HUES48 (cell line): Measurements from ENCODE around the gene ENTREP3.

Experiments
- H3K27ac ChIP-seq: one replicate; pipeline ENCODE4 v1.7.0; 2013; ENCODE audit warnings: low read depth, low read length, inconsistent platforms
- H3K27me3 ChIP-seq: 2 replicates; pipeline ENCODE4 v1.6.1; 2013; ENCODE audit warnings: mild to moderate bottlenecking, low read length; ENCODE audit not compliant: control insufficient read depth, insufficient read depth
- H3K36me3 ChIP-seq: 2 replicates; pipeline ENCODE4 v1.6.1; 2013; ENCODE audit warnings: low read length; ENCODE audit not compliant: control insufficient read depth, insufficient read depth
- H3K4me1 ChIP-seq: 2 replicates; pipeline ENCODE4 v1.6.1; 2013; ENCODE audit warnings: mild to moderate bottlenecking, low read length; ENCODE audit not compliant: control insufficient read depth, insufficient read depth
- H3K4me3 ChIP-seq: 2 replicates; pipeline ENCODE4 v1.5.1; 2013; ENCODE audit warnings: mild to moderate bottlenecking, low read depth, low read length
- H3K9ac ChIP-seq: 2 replicates; pipeline ENCODE4 v1.6.1; 2013; ENCODE audit warnings: mild to moderate bottlenecking, low read depth, low read length, moderate library complexity
- H3K9me3 ChIP-seq: 2 replicates; pipeline ENCODE4 v1.6.1; 2013; ENCODE audit warnings: low read length; ENCODE audit not compliant: control insufficient read depth, insufficient read depth

Gene ENTREP3

DNA sequence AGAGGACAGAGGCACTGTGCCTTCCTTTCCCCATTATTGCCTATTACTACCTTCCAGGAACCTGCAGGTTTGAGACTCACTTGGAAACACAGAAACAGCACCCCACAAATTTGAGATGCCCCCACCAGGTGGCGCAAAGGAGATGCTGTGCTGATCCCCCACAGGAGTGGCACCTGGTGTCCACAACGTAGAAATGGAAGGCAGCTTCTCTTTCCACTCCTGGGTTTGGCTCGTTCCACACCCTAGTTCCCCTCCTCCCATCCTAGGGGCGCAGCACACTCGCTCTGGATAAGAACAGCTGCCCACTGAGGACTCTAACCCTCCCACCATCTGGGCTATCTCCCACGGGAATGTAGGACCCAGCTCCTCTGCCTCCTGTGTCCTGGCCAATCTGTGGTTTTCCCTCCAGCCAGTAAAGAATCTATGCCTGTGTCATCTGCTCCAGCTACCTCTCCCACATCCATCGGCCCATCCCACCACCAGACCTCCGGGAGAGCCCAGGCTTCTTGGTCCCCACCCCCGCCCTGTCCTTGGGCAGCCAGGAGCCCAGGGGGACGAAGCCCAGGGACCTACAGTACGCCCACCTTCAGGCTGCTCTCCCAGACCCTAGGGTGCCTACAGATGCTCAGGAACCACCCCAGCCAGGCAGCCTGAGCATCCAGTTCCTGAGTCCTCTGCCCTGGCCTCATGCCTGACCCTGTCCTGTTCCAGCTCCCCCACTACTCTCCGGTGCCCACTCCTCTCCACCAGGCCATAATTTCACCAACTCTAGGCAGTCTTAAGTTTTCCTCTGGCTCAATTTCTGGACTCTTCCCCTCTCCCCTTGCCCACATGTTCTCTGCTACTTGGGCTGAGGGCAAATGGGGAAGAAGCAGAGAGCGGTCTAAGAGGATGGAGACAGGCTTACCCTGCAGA is 48.1 kb downstream of the ENTREP3 start:
- Histone ChIP-seq H3K9ac (peak overlapping the region; percentile 35), H3K4me3 (peak overlapping the region; percentile 92), H3K27me3 (no peaks in the 10 kb centered on the region), H3K9me3 (no peaks in the 10 kb centered on the region), H3K27ac (peak overlapping the region; percentile 98), H3K4me1 (peaks cover 19% of the 10 kb centered on the region), H3K36me3 (peaks cover 31% of the 10 kb centered on the region)

GRCh38 chr1:155205969-155206593 is 49.2 kb downstream of the ENTREP3 start:
- Histone ChIP-seq H3K9me3 (no peaks in the 10 kb centered on the region), H3K27me3 (no peaks in the 10 kb centered on the region), H3K9ac (no peak overlapping the region), H3K4me1 (peaks cover 19% of the 10 kb centered on the region), H3K36me3 (peaks cover 35% of the 10 kb centered on the region), H3K27ac (no peak overlapping the region), H3K4me3 (no peak overlapping the region)

DNA sequence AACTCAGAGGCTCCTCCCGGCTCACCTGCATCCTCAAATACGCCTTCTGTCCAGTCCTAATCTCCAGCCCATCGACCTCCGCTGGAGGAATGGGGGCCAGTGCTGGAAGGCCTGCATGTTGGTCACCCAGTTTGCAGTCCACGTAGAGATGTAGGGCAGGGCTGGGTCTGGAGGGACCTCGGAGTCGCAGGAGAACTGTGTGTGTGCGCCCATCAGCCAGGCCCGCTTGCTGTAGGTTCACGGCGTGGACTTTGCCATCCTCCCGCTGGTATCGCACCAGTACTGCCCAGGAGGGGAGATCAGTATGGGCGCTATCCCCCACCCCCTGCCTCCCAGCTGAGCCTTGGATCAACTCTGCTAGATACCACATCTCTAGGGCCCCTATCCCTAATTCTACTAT is 50.2 kb downstream of the ENTREP3 start:
- no peak overlapping the region for H3K4me3 ChIP-seq
- peaks cover 19% of the 10 kb centered on the region for H3K4me1 ChIP-seq
- peaks cover 39% of the 10 kb centered on the region for H3K36me3 ChIP-seq
- no peak overlapping the region for H3K27ac ChIP-seq
- H3K9ac ChIP-seq = no peak overlapping the region
- no peaks in the 10 kb centered on the region for H3K9me3 ChIP-seq
- H3K27me3 ChIP-seq = no peaks in the 10 kb centered on the region

DNA sequence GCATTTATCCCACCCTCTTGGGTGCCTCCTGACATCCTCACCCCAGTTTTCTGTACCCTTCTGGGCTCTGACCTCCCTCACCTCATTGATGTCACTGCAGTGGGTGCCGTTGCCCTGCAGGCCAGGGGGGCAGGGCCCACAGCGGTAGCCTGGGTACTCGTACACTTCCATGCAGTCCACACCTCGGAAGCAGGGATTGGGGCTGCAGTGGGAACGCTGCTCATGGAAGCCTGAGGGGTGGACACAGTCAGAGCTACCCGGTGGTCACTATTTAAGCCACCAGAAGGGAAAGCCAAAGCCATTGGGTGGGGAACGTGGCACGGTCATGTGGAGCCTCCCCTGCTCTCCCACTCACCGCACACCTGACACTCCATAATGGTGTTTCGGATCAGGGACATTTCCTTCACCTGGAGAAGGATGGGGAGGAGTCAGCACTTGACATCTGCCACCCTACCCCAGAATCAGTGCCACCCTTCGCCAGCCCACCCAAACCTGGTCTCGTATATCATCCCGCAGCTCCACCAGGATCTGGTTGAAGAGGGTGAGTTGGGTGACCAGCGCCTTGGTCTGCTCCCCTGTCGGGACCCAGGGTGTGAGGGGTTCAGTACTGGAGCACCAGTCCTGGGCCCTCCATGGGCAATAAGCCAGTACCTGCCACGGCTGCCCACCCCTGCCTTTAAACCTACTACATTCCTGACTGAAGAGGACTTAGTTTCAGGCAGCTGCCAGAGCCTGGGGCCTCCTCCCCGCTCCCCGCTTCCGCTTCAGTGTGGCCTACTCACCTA is 52.4 kb downstream of the ENTREP3 start:
- Histone ChIP-seq H3K27ac (peak overlapping the region; percentile 18), H3K9ac (no peak overlapping the region), H3K9me3 (no peaks in the 10 kb centered on the region), H3K36me3 (peaks cover 58% of the 10 kb centered on the region), H3K4me3 (no peak overlapping the region), H3K27me3 (no peaks in the 10 kb centered on the region), H3K4me1 (peaks cover 9% of the 10 kb centered on the region)

GRCh38 chr1:155202198-155202597 is 53.1 kb downstream of the ENTREP3 start:
- Histone ChIP-seq H3K9me3 (no peaks in the 10 kb centered on the region), H3K27me3 (no peaks in the 10 kb centered on the region), H3K27ac (no peak overlapping the region), H3K4me1 (peaks cover 9% of the 10 kb centered on the region), H3K36me3 (peaks cover 65% of the 10 kb centered on the region), H3K4me3 (no peak overlapping the region), H3K9ac (no peak overlapping the region)

DNA sequence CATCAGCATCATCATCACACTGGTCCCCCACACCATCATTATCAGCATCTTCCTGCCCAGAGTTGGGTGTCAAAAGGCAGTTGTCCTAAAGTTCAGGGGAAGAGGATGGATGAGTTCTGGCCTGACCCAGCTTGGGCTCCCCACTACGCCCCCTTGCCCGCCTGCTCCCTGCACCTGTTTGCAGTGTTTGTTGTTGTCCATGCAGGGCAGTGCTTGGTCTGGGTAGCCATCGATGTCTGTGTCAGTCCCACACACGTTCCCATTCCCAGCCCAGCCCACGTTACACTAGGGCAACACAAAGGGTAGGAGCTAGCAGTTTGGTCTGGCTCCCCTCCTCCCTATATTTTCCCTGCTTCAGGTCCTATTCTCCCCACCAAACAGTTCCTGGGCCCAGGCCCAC is 54.4 kb downstream of the ENTREP3 start:
- Histone ChIP-seq H3K27ac (no peak overlapping the region), H3K4me3 (no peak overlapping the region), H3K36me3 (peaks cover 73% of the 10 kb centered on the region), H3K9me3 (no peaks in the 10 kb centered on the region), H3K9ac (no peak overlapping the region), H3K27me3 (no peaks in the 10 kb centered on the region), H3K4me1 (peaks cover 15% of the 10 kb centered on the region)

- Histone ChIP-seq H3K27me3 (no peaks in the 10 kb centered on the region), H3K9me3 (no peaks in the 10 kb centered on the region), H3K36me3 (peaks cover 73% of the 10 kb centered on the region), H3K4me3 (no peak overlapping the region), H3K9ac (no peak overlapping the region), H3K4me1 (peaks cover 15% of the 10 kb centered on the region), H3K27ac (no peak overlapping the region)
Observed at GRCh38 chr1:155199792-155200191, 55.5 kb downstream of the ENTREP3 start.

DNA sequence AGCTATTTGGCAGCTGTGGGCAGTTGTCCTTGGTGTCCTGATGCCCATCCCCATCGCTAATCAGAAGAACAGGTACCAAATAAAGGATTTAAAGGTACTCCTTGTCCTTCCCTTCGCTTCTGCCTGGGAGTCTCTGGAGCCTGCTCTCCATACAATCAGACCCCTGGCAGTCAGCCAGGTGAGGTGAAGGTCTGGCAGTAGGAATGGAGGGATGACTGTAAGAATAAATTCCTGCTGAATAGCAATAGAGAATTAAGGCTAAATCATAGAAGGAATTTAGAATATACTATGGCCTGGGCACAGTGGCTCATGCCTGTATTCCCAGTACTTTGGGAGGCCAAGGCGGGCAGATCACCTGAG is 56.8 kb downstream of the ENTREP3 start:
- H3K36me3 ChIP-seq = peaks cover 66% of the 10 kb centered on the region
- H3K27ac ChIP-seq = no peak overlapping the region
- H3K4me1 ChIP-seq = peaks cover 15% of the 10 kb centered on the region
- no peak overlapping the region for H3K9ac ChIP-seq
- H3K27me3 ChIP-seq = no peaks in the 10 kb centered on the region
- no peak overlapping the region for H3K4me3 ChIP-seq
- no peaks in the 10 kb centered on the region for H3K9me3 ChIP-seq

DNA sequence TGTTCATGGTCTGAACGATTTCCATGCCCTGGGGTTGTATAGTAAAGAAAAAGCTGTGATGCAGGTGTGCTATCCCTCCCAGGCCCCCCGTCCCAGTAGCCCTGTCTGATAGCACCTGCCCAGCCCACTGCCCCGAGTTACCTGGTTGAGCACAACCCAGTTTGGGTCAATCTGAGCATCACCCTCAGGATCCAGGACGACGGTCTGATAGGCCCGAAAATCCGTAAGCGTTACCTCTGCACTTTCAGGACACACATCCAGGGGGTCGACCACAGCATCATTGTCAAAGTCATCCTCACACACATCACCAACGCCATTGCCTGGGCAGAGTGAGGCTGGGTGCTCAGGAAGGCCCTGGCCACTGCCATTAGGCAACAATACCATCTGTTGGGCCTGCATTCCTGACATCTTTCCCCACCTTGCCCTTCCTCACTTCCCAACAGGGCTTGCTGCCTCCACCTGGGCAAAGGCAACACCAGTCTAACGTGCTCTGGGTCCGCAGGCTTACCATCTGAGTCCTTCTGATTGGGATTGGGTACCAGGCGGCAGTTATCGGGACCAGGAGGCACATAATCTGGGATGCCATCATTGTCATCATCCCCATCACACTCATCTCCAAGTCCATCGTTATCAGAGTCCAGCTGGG is 57.3 kb downstream of the ENTREP3 start:
- H3K27ac ChIP-seq = peak overlapping the region; percentile 99
- no peak overlapping the region for H3K9ac ChIP-seq
- peaks cover 64% of the 10 kb centered on the region for H3K36me3 ChIP-seq
- peaks cover 15% of the 10 kb centered on the region for H3K4me1 ChIP-seq
- H3K27me3 ChIP-seq = no peaks in the 10 kb centered on the region
- H3K9me3 ChIP-seq = no peaks in the 10 kb centered on the region
- no peak overlapping the region for H3K4me3 ChIP-seq
